Measurements from ENCODE around the gene PPARG. TPM values are rescaled to one million over a fixed set of nuclear protein-coding genes. Genes with fewer than 3 reads are reported as not detected.
"Not testable (repeated sequence)": the region's sequence is repeated elsewhere in the genome, so short reads cannot be mapped to it uniquely, and the experiment has no call there.

Gene PPARG
- polyA plus RNA-seq, 3 donors = 25.8 to 28.5 (median 27.4) TPM

GRCh38 chr3:12478326-12478725, 189.5 kb downstream of the PPARG start:
- no peak for DNase-seq

- not testable (repeated sequence) for DNase-seq
Observed at GRCh38 chr3:12479198-12479597, 190.3 kb downstream of the PPARG start.

- DNase-seq = no peak
Observed at GRCh38 chr3:12479919-12480427, 191.1 kb downstream of the PPARG start.

- DNase-seq = no peak
Observed at GRCh38 chr3:12483410-12483809, 194.5 kb downstream of the PPARG start.

GRCh38 chr3:12483872-12484197, 195.0 kb downstream of the PPARG start:
- DNase-seq = no peak

Other genes starting within 250 kb of the PPARG start
- gene TIMP4, start 130.2 kb upstream of the PPARG start, polyA plus RNA-seq (ENCODE audit: insufficient read length in 3 of 3) = 1 to 10 TPM in 1 of 3 donors, under 1 TPM in 2; 0.86 to 1.1 (median 0.99) TPM
- gene TSEN2, start 195.4 kb downstream of the PPARG start, polyA plus RNA-seq (ENCODE audit: insufficient read length in 3 of 3) = 10 to 100 TPM; 20.7 to 35.3 (median 32.1) TPM

All from renal pelvis (tissue), 4 donors.